Body of pancreas (tissue), 4 donors: ENCODE measurements around the gene AKAP11.

Experiments used
- CTCF ChIP-seq, 7 experiments: fragments of 450-650 bp in 4 of 7; fragments of 200-600 bp in 3 of 7; sonication (generic) in 3 of 7; IDR thresholded peaks; one replicate each; pipeline ENCODE4 v1.5.1; 2016 to 2019; ENCODE audit warnings: antibody characterized with exemption in 7 of 7
- POLR2A ChIP-seq, 3 donors: fragments of 450-650 bp; IDR thresholded peaks; one replicate each; pipeline ENCODE4 v1.6.1; 2016; ENCODE audit warnings: antibody characterized with exemption in 3 of 3, mild to moderate bottlenecking in 2 of 3

GRCh38 chr13:42298392-42298791 lies 26.4 kb downstream of the AKAP11 start:
- TF ChIP-seq POLR2A (IDR thresholded peaks at IDR 0.05) (no peak), CTCF (IDR thresholded peaks at IDR 0.05) (no peak)
